Spleen (tissue), 11 donors: Measurements from ENCODE around the gene ELF1. TPM values are rescaled to one million over a fixed set of nuclear protein-coding genes. Genes with fewer than 3 reads are reported as not detected.
A peak's percentile ranks its signal among the peaks of the same experiment; 100 is the strongest.

Experiments
- DNase-seq: peaks from one replicate; pipeline ENCODE4 v3.0.0-alpha.2; 2020
- H3K27ac ChIP-seq, 8 donors: fragments of 200-600 bp; sonication (generic) in 7 of 8; 1 replicate in 4 of 8; 2 replicates in 4 of 8; pipeline versions ENCODE4 v1.5.0 to v1.8.0; 2016 to 2021; ENCODE audit warnings: inconsistent platforms in 4 of 8, mild to moderate bottlenecking in 4 of 8, moderate library complexity in 1 of 8
- H3K27me3 ChIP-seq, 7 donors: fragments of 200-600 bp; sonication (generic) in 6 of 7; replicated peaks in 1 of 7; 1 replicate in 4 of 7; 2 replicates in 3 of 7; pipeline versions ENCODE4 v1.5.0 to v1.8.0; 2016 to 2021; ENCODE audit warnings: inconsistent platforms in 3 of 7, mild to moderate bottlenecking in 1 of 7
- H3K36me3 ChIP-seq, 6 donors: fragments of 200-600 bp; sonication (generic) in 5 of 6; 1 replicate in 4 of 6; 2 replicates in 2 of 6; pipeline versions ENCODE4 v1.5.0 to v1.8.0; 2016 to 2021; ENCODE audit warnings: inconsistent platforms in 2 of 6
- H3K4me1 ChIP-seq, 6 donors: fragments of 200-600 bp; sonication (generic) in 5 of 6; 1 replicate in 3 of 6; 2 replicates in 3 of 6; pipeline versions ENCODE4 v1.5.0 to v1.8.0; 2016 to 2021; ENCODE audit warnings: inconsistent platforms in 3 of 6
- H3K4me3 ChIP-seq, 8 donors: fragments of 200-600 bp; sonication (generic) in 7 of 8; 1 replicate in 4 of 8; 2 replicates in 4 of 8; pipeline versions ENCODE4 v1.5.0 to v1.8.0; 2016 to 2021; ENCODE audit warnings: inconsistent platforms in 4 of 8, mild to moderate bottlenecking in 4 of 8, moderate library complexity in 2 of 8
- H3K9me3 ChIP-seq, 8 donors: fragments of 200-600 bp; sonication (generic) in 7 of 8; 1 replicate in 4 of 8; 2 replicates in 4 of 8; pipeline versions ENCODE4 v1.5.0 to v1.8.0; 2016 to 2021; ENCODE audit warnings: inconsistent platforms in 4 of 8
- POLR2A ChIP-seq, 3 donors: fragments of 450-650 bp; IDR thresholded peaks; one replicate each; pipeline ENCODE4 v1.5.1; 2017; ENCODE audit warnings: antibody characterized with exemption in 3 of 3, mild to moderate bottlenecking in 1 of 3
- POLR2AphosphoS5 ChIP-seq, 3 donors: sonication (generic); formaldehyde crosslinking; IDR thresholded peaks; one replicate each; pipeline ENCODE4 v1.5.1; 2017; ENCODE audit warnings: antibody characterized with exemption in 3 of 3
- WGBS, 5 donors: extraction: QIAGEN DNeasy Blood & Tissue Kit in 3 of 5; methylation state at CpG; one replicate each; pipeline versions ENCODE4 v1.1.5 to v1.1.7; 2013 to 2018; 5-methylcytosine and 5-hydroxymethylcytosine counted together
- intact Hi-C: fragments of 100-400 bp; cut with DNase I; formaldehyde crosslinking; loops from one replicate; pipeline ENCODE4 v1.15.0; 2023; ENCODE audit warnings: low total_unique reads
- polyA plus RNA-seq, 3 donors: library from polyadenylated mRNA; stranded (reverse); fragments of 200-250 nt; gene quantifications; one replicate each; pipeline ENCODE4 v1.2.1, GENCODE V29; 2013
- total RNA-seq, 7 donors: library from RNA; depleted of rRNA in 3 of 7; stranded (reverse); fragments of >200 nt in 3 of 7; fragmentation: NEBNext Ultra II Directional in 4 of 7; extraction: Animal tissue kit (Norgen Biotek cat#: 25700) in 4 of 7; gene quantifications; one replicate each; pipeline versions ENCODE4 v1.1.0 to v1.2.1, GENCODE V29; 2016 to 2021
- TF ChIP-seq, protein P1 (sequence below), 11 experiments: fragments of 200-600 bp in 7 of 11; fragments of 450-650 bp in 4 of 11; sonication (generic) in 4 of 11; IDR thresholded peaks in 8 of 11; conservative IDR thresholded peaks in 3 of 11; 1 replicate in 7 of 11; 2 replicates in 4 of 11; pipeline versions ENCODE4 v1.4.0 to v1.8.0; 2016 to 2021; ENCODE audit warnings: antibody characterized with exemption in 11 of 11, inconsistent platforms in 4 of 11, mild to moderate bottlenecking in 1 of 11
- donor health status: healthy with polysubstance abuse.
- donor health status: DM: no; HTN: no; CAD: no; lungs with moderate emphysema.
- donor health status: DM: no; HTN: no; CAD: no.
- donor health status: Bipolar disorder and iron deficiency.
- donor health status: healthy.
- donor health status: DM: no; HTN: no; CAD: no.
- donor health status: DM: yes; HTN: yes; CAD: no.

ELF1 gene
- total and polyA plus RNA-seq, 10 donors: 18.0 to 146 (median 116) TPM

DNA sequence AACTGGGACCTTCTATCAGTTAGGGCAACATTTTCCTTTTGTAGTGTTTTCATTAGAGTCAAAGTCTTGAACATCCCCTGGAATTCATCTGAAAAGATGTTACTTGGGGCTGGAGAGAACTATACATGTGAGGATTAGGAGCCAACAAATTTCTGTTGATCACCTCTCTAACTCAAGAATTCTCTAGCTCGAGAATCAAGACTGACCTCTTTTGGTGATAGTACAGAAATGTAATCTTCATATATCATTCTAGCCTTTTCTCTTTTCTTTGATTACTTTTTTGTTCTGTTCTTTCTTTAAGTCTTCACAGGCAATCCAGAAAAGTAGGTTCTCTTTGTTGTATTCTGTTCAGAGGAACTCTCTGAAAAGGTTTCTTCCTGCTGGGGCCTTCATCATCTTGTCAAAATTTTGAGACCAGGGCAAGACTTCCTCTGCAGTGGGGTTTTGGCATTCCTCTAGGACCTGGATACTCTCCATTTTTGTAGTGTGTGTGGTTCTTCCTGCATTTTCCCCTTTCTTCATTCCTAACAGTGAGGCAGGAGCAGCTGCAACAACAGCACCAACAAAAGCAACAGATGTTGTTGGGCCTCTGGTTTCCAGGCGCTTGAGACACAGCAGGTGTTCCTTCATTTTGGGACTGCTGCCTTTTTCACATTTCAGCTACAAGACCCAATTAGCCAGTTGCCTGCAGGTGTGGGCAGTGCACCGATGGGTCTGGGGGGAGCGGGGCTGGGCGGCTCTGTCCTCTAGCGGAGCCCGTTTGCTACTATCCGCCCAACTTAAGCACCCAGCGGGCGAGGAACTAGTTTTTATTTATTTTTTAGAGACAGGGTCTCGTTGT, 26.2 kb downstream of the ELF1 start:
- intact Hi-C loops: no loop called here
- Histone ChIP-seq H3K4me3 (no peak overlapping the region), H3K4me1 (peaks cover 36 to 100% (median 87%) of the 10 kb centered on the region in 6 donors), H3K27me3 (no peaks in the 10 kb centered on the region), H3K9me3 (no peaks in the 10 kb centered on the region), H3K27ac (peak overlapping the region in 6 of 8 donors; percentile 23 to 73 (median 50)), H3K36me3 (peaks cover 0 to 15% (median 0%) of the 10 kb centered on the region in 6 donors)
- no peak for TF ChIP-seq POLR2A (IDR thresholded peaks at IDR 0.05)
- TF ChIP-seq, protein P1, sequence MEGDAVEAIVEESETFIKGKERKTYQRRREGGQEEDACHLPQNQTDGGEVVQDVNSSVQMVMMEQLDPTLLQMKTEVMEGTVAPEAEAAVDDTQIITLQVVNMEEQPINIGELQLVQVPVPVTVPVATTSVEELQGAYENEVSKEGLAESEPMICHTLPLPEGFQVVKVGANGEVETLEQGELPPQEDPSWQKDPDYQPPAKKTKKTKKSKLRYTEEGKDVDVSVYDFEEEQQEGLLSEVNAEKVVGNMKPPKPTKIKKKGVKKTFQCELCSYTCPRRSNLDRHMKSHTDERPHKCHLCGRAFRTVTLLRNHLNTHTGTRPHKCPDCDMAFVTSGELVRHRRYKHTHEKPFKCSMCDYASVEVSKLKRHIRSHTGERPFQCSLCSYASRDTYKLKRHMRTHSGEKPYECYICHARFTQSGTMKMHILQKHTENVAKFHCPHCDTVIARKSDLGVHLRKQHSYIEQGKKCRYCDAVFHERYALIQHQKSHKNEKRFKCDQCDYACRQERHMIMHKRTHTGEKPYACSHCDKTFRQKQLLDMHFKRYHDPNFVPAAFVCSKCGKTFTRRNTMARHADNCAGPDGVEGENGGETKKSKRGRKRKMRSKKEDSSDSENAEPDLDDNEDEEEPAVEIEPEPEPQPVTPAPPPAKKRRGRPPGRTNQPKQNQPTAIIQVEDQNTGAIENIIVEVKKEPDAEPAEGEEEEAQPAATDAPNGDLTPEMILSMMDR (IDR thresholded peaks at IDR 0.05 in 8 of 11, conservative IDR thresholded peaks at IDR 0.05 in 3 of 11): peak in 1 of 11 experiments; percentile 12
- peak in 2 of 3 donors; percentile 25 to 48 for TF ChIP-seq POLR2AphosphoS5 (IDR thresholded peaks at IDR 0.05)
- 64 to 81% (median 70%) methylated on average over 11 of the region's 11 CpGs for WGBS, 5 donors
- DNase-seq: no peak

DNA sequence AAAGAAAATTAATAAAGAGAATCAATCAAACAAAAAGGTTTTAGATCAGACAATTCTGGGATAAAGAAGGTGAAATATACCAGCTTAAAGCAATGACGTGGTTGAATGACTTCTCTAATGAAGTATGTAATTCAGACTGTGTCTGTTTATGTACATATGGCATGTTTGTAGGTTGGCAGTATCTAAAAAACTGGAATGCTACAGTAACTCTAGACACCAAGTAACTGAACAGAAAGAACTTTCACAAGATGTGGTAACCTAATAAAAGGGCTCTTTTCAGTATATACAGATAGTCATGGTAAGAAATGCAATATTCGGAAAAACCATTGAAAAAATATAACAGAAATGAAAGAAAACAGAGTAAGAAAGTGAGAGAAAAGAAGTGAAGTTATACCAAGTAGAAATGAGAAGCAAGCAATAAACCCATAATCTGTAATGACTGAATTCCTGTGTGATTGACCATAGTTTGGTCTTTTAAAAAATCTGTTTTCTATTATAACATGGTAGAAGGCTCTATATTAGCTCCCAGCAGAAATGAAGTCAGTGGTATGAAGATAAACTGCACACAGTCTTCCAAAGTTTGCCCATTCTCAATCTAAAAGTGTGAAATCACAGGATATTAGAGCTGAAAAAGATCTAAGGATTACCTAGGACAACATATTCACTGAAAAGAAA, 31.4 kb downstream of the ELF1 start:
- intact Hi-C loops: no loop called here
- H3K4me1 ChIP-seq: peaks cover 32 to 100% (median 81%) of the 10 kb centered on the region in 6 donors
- no peaks in the 10 kb centered on the region for H3K27me3 ChIP-seq
- WGBS, 5 donors: 82 to 89% (median 87%) methylated on average over 2 of the region's 2 CpGs
- no peak overlapping the region for H3K4me3 ChIP-seq
- H3K27ac ChIP-seq: peak overlapping the region in 4 of 8 donors; percentile 63 to 98 (median 93)
- H3K9me3 ChIP-seq: no peaks in the 10 kb centered on the region
- no peaks in the 10 kb centered on the region for H3K36me3 ChIP-seq
- no peak for TF ChIP-seq POLR2AphosphoS5 (IDR thresholded peaks at IDR 0.05)
- TF ChIP-seq, protein P1 (IDR thresholded peaks at IDR 0.05 in 8 of 11, conservative IDR thresholded peaks at IDR 0.05 in 3 of 11): no peak
- no peak for TF ChIP-seq POLR2A (IDR thresholded peaks at IDR 0.05)
- no peak for DNase-seq

DNA sequence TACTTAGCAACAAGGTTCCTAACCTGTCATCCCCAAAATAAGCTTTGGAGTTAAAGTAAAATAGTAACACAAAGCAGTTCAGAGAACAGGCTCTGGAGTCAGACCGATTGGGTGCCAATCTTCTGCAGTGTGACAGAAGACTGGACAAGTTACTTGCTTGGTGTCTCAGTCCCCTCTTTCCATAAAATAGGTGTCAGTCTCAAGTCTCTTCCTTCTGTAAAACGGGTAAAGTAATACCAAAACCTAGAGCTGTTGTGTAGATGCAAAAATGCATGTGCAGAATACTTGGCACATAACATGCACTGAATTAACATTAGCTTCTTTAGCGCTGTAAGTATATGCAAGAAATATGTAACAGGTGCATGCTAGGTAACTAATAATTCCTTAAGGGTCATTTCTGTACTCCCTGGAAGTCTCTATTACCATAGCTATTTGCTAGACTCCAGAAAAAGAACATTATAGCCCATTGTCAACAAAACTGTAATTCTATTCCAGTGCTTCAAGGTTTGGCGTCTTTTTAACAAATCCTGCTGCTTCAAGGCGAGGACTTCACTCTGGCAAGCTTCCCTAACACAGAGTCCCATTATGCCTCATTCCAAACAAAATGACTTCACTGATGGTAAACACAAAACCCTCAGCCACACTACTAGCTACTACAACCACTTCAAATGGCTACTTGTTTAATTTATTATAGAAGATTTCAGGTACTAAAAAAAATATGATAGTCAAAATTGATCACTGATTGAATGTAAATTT, 32.8 kb downstream of the ELF1 start:
- intact Hi-C loops: no loop called here
- Histone ChIP-seq H3K27me3 (no peaks in the 10 kb centered on the region), H3K9me3 (no peaks in the 10 kb centered on the region), H3K4me1 (peaks cover 32 to 88% (median 69%) of the 10 kb centered on the region in 6 donors), H3K4me3 (peak overlapping the region in 2 of 8 donors; percentile 32 to 69), H3K36me3 (no peaks in the 10 kb centered on the region), H3K27ac (peak overlapping the region; percentile 76 to 98 (median 94))
- TF ChIP-seq POLR2AphosphoS5 (IDR thresholded peaks at IDR 0.05): no peak
- TF ChIP-seq, protein P1 (IDR thresholded peaks at IDR 0.05 in 8 of 11, conservative IDR thresholded peaks at IDR 0.05 in 3 of 11): no peak
- TF ChIP-seq POLR2A (IDR thresholded peaks at IDR 0.05): no peak
- WGBS, 5 donors: 28 to 44% (median 33%) methylated on average over 5 of the region's 5 CpGs
- DNase-seq: no peak
